Endothelial cell (in vitro differentiated cells): ENCODE data around the gene AUTS2. TPM values are rescaled to one million over a fixed set of nuclear protein-coding genes. Genes with fewer than 3 reads are reported as not detected.

Experiments
- DNase-seq: peaks from one replicate; pipeline ENCODE4 v3.0.0; 2021; ENCODE audit warnings: low spot score
- H3K27ac Mint-ChIP-seq: one replicate; pipeline ENCODE4 v1.8.0; 2021; ENCODE audit warnings: mixed read lengths, inconsistent platforms; ENCODE audit not compliant: unreplicated experiment
- H3K27me3 Mint-ChIP-seq: one replicate; pipeline ENCODE4 v1.8.0; 2021; ENCODE audit warnings: mild to moderate bottlenecking, moderate library complexity, mixed read lengths, inconsistent platforms; ENCODE audit not compliant: unreplicated experiment
- H3K36me3 Mint-ChIP-seq: one replicate; pipeline ENCODE4 v1.8.0; 2021; ENCODE audit warnings: mild to moderate bottlenecking, low read depth, mixed read lengths, inconsistent platforms; ENCODE audit not compliant: unreplicated experiment
- H3K4me1 Mint-ChIP-seq: one replicate; pipeline ENCODE4 v1.8.0; 2021; ENCODE audit warnings: mild to moderate bottlenecking, mixed read lengths, inconsistent platforms; ENCODE audit not compliant: unreplicated experiment
- H3K4me3 Mint-ChIP-seq: one replicate; pipeline ENCODE4 v1.8.0; 2021; ENCODE audit warnings: mild to moderate bottlenecking, mixed read lengths, inconsistent platforms; ENCODE audit not compliant: unreplicated experiment
- H3K9me3 Mint-ChIP-seq: one replicate; pipeline ENCODE4 v1.8.0; 2021; ENCODE audit warnings: mixed read lengths, inconsistent platforms; ENCODE audit not compliant: unreplicated experiment
- CTCF ChIP-seq: fragments of 200-600 bp; sonication (generic); IDR thresholded peaks from one replicate; pipeline ENCODE4 v1.5.0; 2021; ENCODE audit warnings: antibody characterized with exemption; ENCODE audit not compliant: unreplicated experiment
- total RNA-seq: library from RNA; stranded (reverse); fragmentation: NEBNext Ultra II Directional; extraction: Animal tissue kit (Norgen Biotek cat#: 25700); gene quantifications from one replicate; pipeline ENCODE4 v1.2.1, GENCODE V29; 2021; ENCODE audit not compliant: unreplicated experiment

AUTS2 gene
- total RNA-seq, 1 donor from 2014 or later: 103 TPM

DNA sequence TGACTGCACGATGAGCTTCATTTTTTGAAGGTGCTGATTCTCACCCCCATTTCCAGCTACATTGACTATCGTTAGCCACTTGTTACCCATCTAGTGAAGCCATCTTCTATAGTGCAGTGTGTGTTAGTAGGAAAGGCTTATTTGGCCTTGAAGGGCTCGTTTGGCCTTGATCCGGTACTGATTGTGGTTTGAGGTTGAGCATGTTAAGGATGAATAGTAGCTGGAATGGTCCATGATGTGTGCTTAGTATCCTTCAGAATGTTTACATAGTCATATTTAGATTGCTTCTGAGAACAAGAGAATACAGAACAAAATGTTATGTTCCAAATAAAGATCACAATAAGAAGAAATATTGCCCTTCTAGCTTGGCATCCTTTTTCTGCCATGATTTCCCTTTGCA lies 591.5 kb downstream of the AUTS2 start:
- Mint-ChIP-seq H3K9me3 (no peaks in the 10 kb centered on the region), H3K36me3 (no peaks in the 10 kb centered on the region), H3K4me1 (no peaks in the 10 kb centered on the region), H3K27ac (no peak overlapping the region), H3K4me3 (no peak overlapping the region), H3K27me3 (peaks cover 1% of the 10 kb centered on the region)
- TF ChIP-seq CTCF: no peak
- DNase-seq: no peak

GRCh38 chr7:70190281-70190680 lies 592.0 kb downstream of the AUTS2 start:
- Mint-ChIP-seq H3K27me3 (peaks cover 1% of the 10 kb centered on the region), H3K4me1 (no peaks in the 10 kb centered on the region)
- TF ChIP-seq CTCF: no peak

GRCh38 chr7:70193514-70193913 lies 595.2 kb downstream of the AUTS2 start:
- Mint-ChIP-seq H3K36me3 (peaks cover 4% of the 10 kb centered on the region), H3K27ac (no peak overlapping the region), H3K27me3 (peaks cover 1% of the 10 kb centered on the region), H3K4me1 (no peaks in the 10 kb centered on the region), H3K9me3 (no peaks in the 10 kb centered on the region), H3K4me3 (no peak overlapping the region)
- DNase-seq: no peak
- TF ChIP-seq CTCF: peak; percentile 31

More at GRCh38 chr7:70190281-70190680, 592.0 kb downstream of the AUTS2 start:
- no peak overlapping the region for H3K27ac Mint-ChIP-seq
- no peak for DNase-seq
- H3K4me3 Mint-ChIP-seq: no peak overlapping the region
- H3K9me3 Mint-ChIP-seq: no peaks in the 10 kb centered on the region
- no peaks in the 10 kb centered on the region for H3K36me3 Mint-ChIP-seq

GRCh38 chr7:70208236-70209063 lies 610.2 kb downstream of the AUTS2 start:
- DNase-seq: no peak
- H3K27ac Mint-ChIP-seq: no peak overlapping the region
- H3K4me3 Mint-ChIP-seq: no peak overlapping the region
- H3K36me3 Mint-ChIP-seq: no peaks in the 10 kb centered on the region
- no peaks in the 10 kb centered on the region for H3K27me3 Mint-ChIP-seq
- H3K4me1 Mint-ChIP-seq: no peaks in the 10 kb centered on the region
- no peaks in the 10 kb centered on the region for H3K9me3 Mint-ChIP-seq
- no peak for TF ChIP-seq CTCF

DNA sequence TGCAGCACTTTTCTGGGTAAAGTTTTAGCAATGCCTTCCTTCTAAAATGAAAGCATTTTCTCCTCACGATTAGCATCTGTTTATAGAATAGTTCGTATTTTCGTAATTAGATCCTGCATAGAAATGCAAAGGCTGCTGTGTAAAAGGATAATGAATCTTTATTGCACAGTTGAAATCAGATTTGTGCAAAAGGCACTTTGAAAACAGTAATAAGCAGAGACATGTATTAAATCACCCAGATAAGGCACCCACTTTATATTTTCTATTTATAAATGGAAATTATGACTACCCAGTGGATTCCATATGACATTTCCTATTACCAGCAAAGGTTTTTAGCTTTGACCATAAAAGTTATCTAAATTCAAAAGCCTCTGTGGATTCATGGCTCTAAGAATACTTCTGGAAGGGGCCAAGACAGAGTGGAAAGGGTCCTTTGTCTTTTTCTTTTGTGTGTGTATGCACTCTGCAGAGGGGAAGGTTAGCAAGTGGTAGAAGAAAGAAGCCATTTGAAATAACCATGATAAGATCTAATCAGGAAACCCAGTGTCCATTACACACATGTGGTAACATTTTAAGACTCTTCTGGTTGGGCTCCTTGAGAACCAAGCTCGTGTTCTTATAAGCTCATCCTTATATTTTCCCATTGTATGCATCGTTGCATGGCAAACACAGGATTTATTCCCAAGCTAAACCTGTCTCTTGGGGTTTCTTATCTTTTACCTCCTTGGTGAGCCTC lies 612.1 kb downstream of the AUTS2 start:
- Mint-ChIP-seq H3K4me3 (no peak overlapping the region), H3K4me1 (no peaks in the 10 kb centered on the region), H3K27ac (no peak overlapping the region), H3K36me3 (no peaks in the 10 kb centered on the region), H3K9me3 (no peaks in the 10 kb centered on the region), H3K27me3 (no peaks in the 10 kb centered on the region)
- no peak for DNase-seq
- TF ChIP-seq CTCF: no peak
